NCI-H2171 (cell line): ENCODE results near the gene SUOX.
A peak's percentile ranks its signal among the peaks of the same experiment; 100 is the strongest.
"Not testable (repeated sequence)": the region's sequence is repeated elsewhere in the genome, so short reads cannot be mapped to it uniquely, and the experiment has no call there.

Experiments used
- DNase-seq: peaks from one replicate; lab custom pipeline; 2025; lab: John Stamatoyannopoulos, UW

The SUOX gene

GRCh38 chr12:55983232-55983842 lies 13.7 kb upstream of the SUOX start:
- no peak for DNase-seq

GRCh38 chr12:55984861-55985260 lies 12.2 kb upstream of the SUOX start:
- no peak for DNase-seq

DNA sequence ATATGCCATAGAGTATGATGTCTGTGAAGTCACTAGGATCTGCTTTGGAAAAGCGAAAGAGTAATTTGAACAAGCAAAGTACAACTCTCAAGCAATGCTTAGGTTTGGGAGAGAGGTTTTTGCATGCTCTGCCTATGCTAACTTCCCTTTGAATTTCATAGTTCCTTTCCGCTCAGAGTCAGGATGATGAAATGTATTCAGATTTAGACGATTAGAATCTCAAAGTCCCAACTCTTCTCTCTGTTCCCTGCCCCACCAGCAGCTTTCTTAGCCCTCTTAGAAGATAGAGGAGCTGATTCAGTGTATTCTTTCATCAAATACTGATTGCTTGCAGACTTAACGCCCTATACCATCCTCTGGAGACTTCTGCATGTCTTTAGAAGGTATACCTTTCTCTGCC lies 11.7 kb upstream of the SUOX start:
- DNase-seq = no peak

GRCh38 chr12:55985976-55986375 lies 11.1 kb upstream of the SUOX start:
- not testable (repeated sequence) for DNase-seq

DNA sequence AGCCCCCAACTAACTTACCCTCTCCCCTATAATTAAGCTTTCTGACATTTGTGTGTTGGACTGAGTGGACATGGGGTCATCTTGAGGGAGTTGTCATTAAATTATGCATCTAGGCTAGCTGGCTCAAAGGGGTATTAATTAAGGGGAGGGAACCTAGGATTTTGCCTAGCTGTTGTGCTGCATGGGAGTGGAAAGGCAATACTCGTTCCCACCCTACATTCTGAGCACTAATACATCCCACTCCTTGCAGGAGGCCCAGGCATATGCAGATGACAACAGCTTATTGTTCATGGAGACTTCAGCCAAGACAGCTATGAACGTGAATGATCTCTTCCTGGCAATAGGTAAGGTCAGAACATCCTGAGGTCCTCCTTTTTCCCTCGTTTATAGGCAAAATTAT lies 6.0 kb upstream of the SUOX start:
- no peak for DNase-seq

GRCh38 chr12:55993230-55993853 lies 3.7 kb upstream of the SUOX start:
- DNase-seq = no peak

GRCh38 chr12:55995366-55995765 lies 1.7 kb upstream of the SUOX start:
- DNase-seq = no peak

DNA sequence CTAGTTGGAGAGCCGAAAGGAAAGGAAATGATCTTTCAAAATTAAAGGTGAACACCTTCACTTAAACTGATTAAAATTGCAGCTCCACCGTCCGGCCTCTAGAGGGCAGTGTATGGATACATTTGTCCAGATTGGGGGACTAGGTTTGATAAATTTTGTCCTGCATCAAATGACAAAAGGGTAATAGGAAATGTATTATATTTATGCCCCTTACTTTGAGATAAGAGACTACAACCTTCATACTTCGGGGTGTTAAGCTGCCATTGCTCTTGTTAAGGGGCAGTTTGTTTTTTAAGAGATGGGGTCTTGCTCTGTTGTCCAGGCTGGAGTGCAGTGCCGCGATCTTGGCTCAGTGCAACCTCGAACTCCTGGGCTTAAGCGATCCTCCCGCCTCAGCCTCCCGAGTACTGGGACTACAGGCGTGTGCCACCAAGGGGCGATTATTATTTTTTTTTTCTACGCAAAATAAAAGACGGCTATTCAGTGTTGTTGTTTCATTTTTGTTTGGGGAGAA lies 818 bp upstream of the SUOX start:
- peak; percentile 29 for DNase-seq

DNA sequence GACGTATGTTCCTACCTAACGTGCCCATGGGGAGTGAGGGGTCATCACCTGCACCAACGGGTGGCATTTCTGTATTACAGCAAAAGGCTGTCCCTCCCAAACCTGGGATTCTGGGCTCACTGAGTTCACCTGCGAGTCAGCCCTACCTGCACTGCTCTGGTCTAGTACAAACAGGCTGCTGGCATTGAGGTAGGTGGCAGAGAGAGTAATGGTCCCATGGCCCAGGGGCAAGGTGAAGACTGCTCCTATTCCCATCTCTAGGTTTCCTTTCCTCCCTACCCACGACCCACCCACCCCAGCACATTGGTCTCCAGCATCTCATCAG lies 421 bp downstream of the SUOX start:
- no peak for DNase-seq

DNA sequence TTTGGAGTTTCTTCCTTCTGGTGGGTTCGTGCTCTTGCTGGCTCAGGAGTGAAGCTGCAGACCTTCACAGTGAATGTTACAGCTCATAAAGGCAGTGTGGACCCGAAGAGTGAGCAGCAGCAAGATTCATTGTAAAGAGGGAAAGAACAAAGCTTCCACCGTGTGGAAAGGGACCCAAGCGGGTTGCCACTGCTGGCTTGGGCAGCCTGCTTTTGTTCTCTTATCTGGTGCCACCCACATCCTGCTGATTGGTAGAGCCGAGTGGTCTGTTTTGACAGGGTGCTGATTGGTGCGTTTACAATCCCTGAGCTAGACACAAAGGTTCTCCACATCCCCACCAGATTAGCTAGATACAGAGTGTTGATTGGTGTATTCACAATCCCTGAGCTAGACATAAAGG lies 2.4 kb downstream of the SUOX start:
- not testable (repeated sequence) for DNase-seq

DNA sequence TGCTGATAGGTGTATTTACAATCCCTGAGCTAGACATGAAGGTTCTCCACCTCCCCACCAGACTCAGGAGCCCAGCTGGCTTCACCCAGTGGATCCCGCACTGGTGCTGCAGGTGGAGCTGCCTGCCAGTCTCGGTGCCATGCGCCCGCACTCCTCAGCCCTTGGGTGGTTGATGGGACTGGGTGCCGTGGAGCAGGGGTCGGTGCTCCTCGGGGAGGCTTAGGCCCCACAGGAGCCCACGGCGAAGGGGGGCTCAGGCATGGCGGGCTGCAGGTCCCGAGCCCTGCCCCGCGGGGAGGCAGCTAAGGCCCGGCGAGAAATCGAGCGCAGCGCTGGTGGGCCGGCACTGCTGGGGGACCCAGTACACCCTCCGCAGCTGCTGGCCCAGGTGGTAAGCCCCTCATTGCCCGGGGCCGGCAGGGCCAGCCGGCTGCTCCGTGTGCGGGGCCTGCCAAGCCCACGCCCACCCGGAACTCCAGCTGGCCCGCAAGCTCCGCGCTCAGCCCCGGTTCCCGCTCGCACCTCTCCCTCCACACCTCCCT lies 3.0 kb downstream of the SUOX start:
- DNase-seq = not testable (repeated sequence)

GRCh38 chr12:56001487-56002100 lies 4.5 kb downstream of the SUOX start:
- DNase-seq = no peak

GRCh38 chr12:56003376-56003775 lies 6.3 kb downstream of the SUOX start:
- DNase-seq = not testable (repeated sequence)

DNA sequence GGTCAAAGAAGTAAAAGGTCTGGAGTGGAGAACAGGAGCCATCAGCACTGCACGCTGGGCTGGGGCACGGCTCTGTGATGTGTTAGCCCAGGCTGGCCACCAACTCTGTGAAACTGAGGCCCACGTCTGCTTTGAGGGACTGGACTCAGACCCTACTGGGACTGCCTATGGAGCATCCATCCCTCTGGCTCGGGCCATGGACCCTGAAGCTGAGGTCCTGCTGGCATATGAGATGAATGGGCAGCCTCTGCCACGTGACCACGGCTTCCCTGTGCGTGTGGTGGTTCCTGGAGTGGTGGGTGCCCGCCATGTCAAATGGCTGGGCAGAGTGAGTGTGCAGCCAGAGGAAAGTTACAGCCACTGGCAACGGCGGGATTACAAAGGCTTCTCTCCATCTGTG lies 7.1 kb downstream of the SUOX start:
- no peak for DNase-seq

GRCh38 chr12:56007564-56008559 lies 10.8 kb downstream of the SUOX start:
- peak; percentile 91 for DNase-seq

DNA sequence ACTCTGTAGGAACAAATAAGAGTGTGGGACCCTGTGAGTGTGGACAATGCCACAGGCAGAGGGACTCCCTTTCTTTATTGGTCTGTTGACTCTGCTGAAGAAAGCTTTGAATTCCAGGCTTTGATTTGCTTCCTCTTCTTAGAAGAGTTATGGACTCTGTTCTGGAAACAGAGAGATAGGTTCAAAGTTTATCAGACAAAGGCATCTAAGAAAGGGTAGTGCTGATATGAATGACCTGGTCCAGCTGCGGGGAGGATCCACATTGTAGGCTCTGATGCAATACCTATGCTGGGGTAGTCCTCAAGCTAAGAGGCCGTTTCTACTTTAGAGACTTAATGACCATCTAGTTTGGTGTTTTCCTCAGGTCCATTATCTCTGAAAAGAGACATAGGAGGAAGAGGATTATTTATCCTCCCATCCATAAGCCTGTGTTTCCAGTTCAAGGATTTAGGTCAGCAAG lies 13.1 kb downstream of the SUOX start:
- DNase-seq = no peak

DNA sequence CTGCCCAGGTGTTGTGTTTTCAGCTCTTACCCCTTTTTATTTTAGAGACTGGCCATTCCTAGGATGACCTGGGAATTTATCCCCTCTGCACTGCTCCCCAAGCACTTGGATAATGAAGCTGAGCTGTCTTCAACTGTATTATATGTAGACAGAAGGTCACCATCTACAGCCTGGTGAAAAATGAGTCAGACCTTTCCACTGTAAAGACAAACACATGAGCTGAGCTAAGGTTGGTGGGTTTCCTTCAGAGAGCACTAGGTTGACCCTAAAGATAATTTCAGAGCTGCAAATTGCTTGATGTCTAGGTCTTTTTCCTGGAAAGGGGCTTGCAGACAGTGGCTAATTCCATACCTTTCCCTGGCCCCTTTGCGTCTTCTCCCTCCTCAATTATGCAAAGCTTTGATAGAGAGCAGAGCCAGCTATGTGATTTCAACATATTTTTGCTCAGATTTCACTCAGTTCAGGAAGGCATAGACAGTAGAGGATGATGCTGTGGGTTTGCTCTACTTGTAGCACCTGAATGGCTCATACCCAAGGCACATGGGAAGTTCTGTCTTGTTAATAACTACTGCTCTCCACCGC lies 14.5 kb downstream of the SUOX start:
- DNase-seq = no peak

GRCh38 chr12:56013482-56013881 lies 16.4 kb downstream of the SUOX start:
- DNase-seq = no peak

GRCh38 chr12:56014205-56014604 lies 17.1 kb downstream of the SUOX start:
- DNase-seq = no peak

GRCh38 chr12:56017181-56017580 lies 20.1 kb downstream of the SUOX start:
- DNase-seq = no peak

GRCh38 chr12:56018356-56018755 lies 21.3 kb downstream of the SUOX start:
- no peak for DNase-seq
